Measurements from ENCODE around the gene B4GAT1.

GRCh38 chr11:66331542-66332370, 15.7 kb downstream of the B4GAT1 start:
- TF ChIP-seq EZH2 (IDR thresholded peaks at IDR 0.05; ENCODE audit: insufficient read depth, low read length), result no peak
- no peak for TF ChIP-seq CTCF (IDR thresholded peaks at IDR 0.05; ENCODE audit: insufficient read depth, low read depth, low read length)

Measured in astrocyte (in vitro differentiated cells and primary cell).